IPS-15b (cell line): Measurements from ENCODE around the gene RPP25.

Experiments
- H3K27me3 ChIP-seq: one replicate; pipeline ENCODE4 v1.6.1; 2013; ENCODE audit warnings: low read length; ENCODE audit not compliant: control insufficient read depth, insufficient read depth
- H3K36me3 ChIP-seq: one replicate; pipeline ENCODE4 v1.6.1; 2013; ENCODE audit warnings: low read length; ENCODE audit not compliant: control insufficient read depth, insufficient read depth
- H3K4me1 ChIP-seq: one replicate; pipeline ENCODE4 v1.6.1; 2013; ENCODE audit warnings: mild to moderate bottlenecking, low read length; ENCODE audit not compliant: control insufficient read depth, insufficient read depth
- H3K4me3 ChIP-seq: one replicate; pipeline ENCODE4 v1.5.1; 2013; ENCODE audit warnings: low read depth, low read length
- H3K9ac ChIP-seq: one replicate; pipeline ENCODE4 v1.6.1; 2013; ENCODE audit warnings: low read depth, mild to moderate bottlenecking, low read length
- H3K9me3 ChIP-seq: one replicate; pipeline ENCODE4 v1.6.1; 2013; ENCODE audit warnings: mild to moderate bottlenecking, low read length; ENCODE audit not compliant: control insufficient read depth, insufficient read depth

Gene RPP25

GRCh38 chr15:74961616-74962015 lies 5.0 kb upstream of the RPP25 start:
- peaks cover 16% of the 10 kb centered on the region for H3K27me3 ChIP-seq
- no peak overlapping the region for H3K4me3 ChIP-seq
- H3K9ac ChIP-seq, result no peak overlapping the region
- no peaks in the 10 kb centered on the region for H3K4me1 ChIP-seq
- no peaks in the 10 kb centered on the region for H3K9me3 ChIP-seq
- no peaks in the 10 kb centered on the region for H3K36me3 ChIP-seq

- Histone ChIP-seq H3K4me3 (no peak overlapping the region), H3K9ac (no peak overlapping the region), H3K9me3 (no peaks in the 10 kb centered on the region), H3K4me1 (no peaks in the 10 kb centered on the region), H3K27me3 (peaks cover 16% of the 10 kb centered on the region), H3K36me3 (no peaks in the 10 kb centered on the region)
Measured at GRCh38 chr15:74960995-74961588, 4.5 kb upstream of the RPP25 start.

GRCh38 chr15:74960286-74960685 lies 3.7 kb upstream of the RPP25 start:
- Histone ChIP-seq H3K27me3 (peaks cover 22% of the 10 kb centered on the region), H3K9me3 (no peaks in the 10 kb centered on the region), H3K9ac (no peak overlapping the region), H3K36me3 (no peaks in the 10 kb centered on the region), H3K4me1 (no peaks in the 10 kb centered on the region), H3K4me3 (no peak overlapping the region)

GRCh38 chr15:74959586-74959939 lies 3.0 kb upstream of the RPP25 start:
- Histone ChIP-seq H3K36me3 (peaks cover 2% of the 10 kb centered on the region), H3K9me3 (no peaks in the 10 kb centered on the region), H3K4me3 (peak overlapping the region; percentile 91), H3K9ac (no peak overlapping the region), H3K4me1 (no peaks in the 10 kb centered on the region), H3K27me3 (peaks cover 25% of the 10 kb centered on the region)

GRCh38 chr15:74958908-74959585 lies 2.5 kb upstream of the RPP25 start:
- Histone ChIP-seq H3K4me1 (no peaks in the 10 kb centered on the region), H3K36me3 (peaks cover 3% of the 10 kb centered on the region), H3K9me3 (no peaks in the 10 kb centered on the region), H3K4me3 (peak overlapping the region; percentile 91), H3K9ac (no peak overlapping the region), H3K27me3 (peaks cover 25% of the 10 kb centered on the region)

GRCh38 chr15:74958320-74958907 lies 1.8 kb upstream of the RPP25 start:
- no peak overlapping the region for H3K9ac ChIP-seq
- H3K9me3 ChIP-seq, result no peaks in the 10 kb centered on the region
- H3K36me3 ChIP-seq, result peaks cover 3% of the 10 kb centered on the region
- peaks cover 25% of the 10 kb centered on the region for H3K27me3 ChIP-seq
- H3K4me1 ChIP-seq, result no peaks in the 10 kb centered on the region
- H3K4me3 ChIP-seq, result peak overlapping the region; percentile 91

GRCh38 chr15:74957476-74958035 lies 984 bp upstream of the RPP25 start:
- peaks cover 3% of the 10 kb centered on the region for H3K36me3 ChIP-seq
- H3K4me3 ChIP-seq, result peak overlapping the region; percentile 91
- peak overlapping the region; percentile 70 for H3K9ac ChIP-seq
- H3K27me3 ChIP-seq, result peaks cover 25% of the 10 kb centered on the region
- H3K4me1 ChIP-seq, result no peaks in the 10 kb centered on the region
- no peaks in the 10 kb centered on the region for H3K9me3 ChIP-seq

- H3K4me3 ChIP-seq, result peak overlapping the region; percentile 91
- H3K36me3 ChIP-seq, result peaks cover 3% of the 10 kb centered on the region
- peak overlapping the region; percentile 85 for H3K9ac ChIP-seq
- no peaks in the 10 kb centered on the region for H3K4me1 ChIP-seq
- H3K27me3 ChIP-seq, result peaks cover 25% of the 10 kb centered on the region
- H3K9me3 ChIP-seq, result no peaks in the 10 kb centered on the region
Measured at GRCh38 chr15:74955796-74956647, 550 bp downstream of the RPP25 start.

- Histone ChIP-seq H3K9me3 (no peaks in the 10 kb centered on the region), H3K9ac (peak overlapping the region; percentile 76), H3K4me1 (peaks cover 8% of the 10 kb centered on the region), H3K27me3 (peaks cover 20% of the 10 kb centered on the region), H3K36me3 (peaks cover 3% of the 10 kb centered on the region), H3K4me3 (peak overlapping the region; percentile 91)
Measured at GRCh38 chr15:74955017-74955416, 1.6 kb downstream of the RPP25 start.

- peak overlapping the region; percentile 91 for H3K4me3 ChIP-seq
- H3K4me1 ChIP-seq, result peaks cover 8% of the 10 kb centered on the region
- H3K36me3 ChIP-seq, result peaks cover 3% of the 10 kb centered on the region
- H3K27me3 ChIP-seq, result peaks cover 16% of the 10 kb centered on the region
- no peaks in the 10 kb centered on the region for H3K9me3 ChIP-seq
- H3K9ac ChIP-seq, result peak overlapping the region; percentile 76
Measured at GRCh38 chr15:74954515-74954914, 2.1 kb downstream of the RPP25 start.

- Histone ChIP-seq H3K27me3 (peaks cover 9% of the 10 kb centered on the region), H3K9ac (no peak overlapping the region), H3K9me3 (no peaks in the 10 kb centered on the region), H3K4me1 (peaks cover 8% of the 10 kb centered on the region), H3K36me3 (peaks cover 3% of the 10 kb centered on the region), H3K4me3 (no peak overlapping the region)
Measured at GRCh38 chr15:74951006-74951405, 5.6 kb downstream of the RPP25 start.
